GM10266 (cell line): ENCODE results near the gene OGFR.

Experiments
- DNase-seq: peaks from one replicate; pipeline ENCODE4 v3.0.0; 2012; ENCODE audit errors: extremely low spot score
- TF ChIP-seq, protein P1 (sequence below): IDR thresholded peaks from 2 replicates; pipeline ENCODE4 v1.5.1; 2012; ENCODE audit warnings: mild to moderate bottlenecking, low read depth; ENCODE audit not compliant: control insufficient read depth, insufficient read depth; ENCODE audit errors: missing control alignments

OGFR gene

DNA sequence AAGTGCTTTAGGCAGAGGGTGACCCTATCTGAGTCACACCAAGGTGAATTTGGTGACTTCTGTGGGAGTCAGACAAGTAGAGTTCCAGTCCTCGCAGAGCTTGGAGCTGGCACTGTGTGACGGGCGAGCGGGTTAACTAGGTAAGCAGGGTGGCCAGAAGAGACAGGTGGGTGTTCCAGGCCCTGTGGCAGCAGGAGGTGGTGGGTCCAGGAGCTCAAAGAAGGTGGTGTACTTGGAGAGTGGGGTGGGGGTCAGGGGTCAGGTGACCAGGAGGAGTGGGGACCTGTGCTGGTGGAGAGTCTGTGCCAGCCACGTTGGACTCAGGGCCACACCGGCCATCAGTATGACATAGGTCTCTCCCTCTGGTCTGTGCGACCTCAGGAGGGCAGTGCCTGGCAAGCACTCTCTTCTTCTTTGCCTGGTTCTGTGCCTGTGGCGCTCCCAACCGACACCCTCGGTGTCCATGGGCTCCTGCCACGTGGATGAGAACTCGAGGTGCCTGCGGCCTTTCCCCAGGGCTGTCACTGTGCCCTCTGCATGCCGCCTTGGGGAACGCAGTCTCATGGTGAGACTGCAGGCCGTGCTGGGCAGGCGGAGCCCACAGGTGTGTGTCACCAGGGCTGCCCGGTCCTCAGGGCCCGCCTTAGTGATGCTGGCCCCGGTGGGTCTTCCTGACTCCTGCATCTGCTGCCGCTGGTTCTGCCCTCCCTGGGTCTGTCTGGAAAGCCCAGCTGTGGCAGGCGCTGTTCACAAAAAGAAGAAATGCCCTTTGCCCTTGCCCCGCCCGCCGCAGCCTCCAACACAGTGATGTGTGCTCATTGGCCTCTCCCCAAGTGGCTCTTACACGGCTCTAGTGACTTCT, 6.7 kb upstream of the OGFR start:
- DNase-seq: no peak
- TF ChIP-seq, protein P1, sequence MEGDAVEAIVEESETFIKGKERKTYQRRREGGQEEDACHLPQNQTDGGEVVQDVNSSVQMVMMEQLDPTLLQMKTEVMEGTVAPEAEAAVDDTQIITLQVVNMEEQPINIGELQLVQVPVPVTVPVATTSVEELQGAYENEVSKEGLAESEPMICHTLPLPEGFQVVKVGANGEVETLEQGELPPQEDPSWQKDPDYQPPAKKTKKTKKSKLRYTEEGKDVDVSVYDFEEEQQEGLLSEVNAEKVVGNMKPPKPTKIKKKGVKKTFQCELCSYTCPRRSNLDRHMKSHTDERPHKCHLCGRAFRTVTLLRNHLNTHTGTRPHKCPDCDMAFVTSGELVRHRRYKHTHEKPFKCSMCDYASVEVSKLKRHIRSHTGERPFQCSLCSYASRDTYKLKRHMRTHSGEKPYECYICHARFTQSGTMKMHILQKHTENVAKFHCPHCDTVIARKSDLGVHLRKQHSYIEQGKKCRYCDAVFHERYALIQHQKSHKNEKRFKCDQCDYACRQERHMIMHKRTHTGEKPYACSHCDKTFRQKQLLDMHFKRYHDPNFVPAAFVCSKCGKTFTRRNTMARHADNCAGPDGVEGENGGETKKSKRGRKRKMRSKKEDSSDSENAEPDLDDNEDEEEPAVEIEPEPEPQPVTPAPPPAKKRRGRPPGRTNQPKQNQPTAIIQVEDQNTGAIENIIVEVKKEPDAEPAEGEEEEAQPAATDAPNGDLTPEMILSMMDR: no peak

GRCh38 chr20:62799036-62799435, 5.6 kb upstream of the OGFR start:
- DNase-seq: no peak
- TF ChIP-seq, protein P1: no peak

GRCh38 chr20:62799459-62799858, 5.2 kb upstream of the OGFR start:
- no peak for DNase-seq
- TF ChIP-seq, protein P1: no peak

- no peak for DNase-seq
- TF ChIP-seq, protein P1: no peak
Measured at GRCh38 chr20:62799873-62800272, 4.8 kb upstream of the OGFR start.

GRCh38 chr20:62800314-62801259, 4.0 kb upstream of the OGFR start:
- TF ChIP-seq, protein P1: no peak
- DNase-seq: no peak

DNA sequence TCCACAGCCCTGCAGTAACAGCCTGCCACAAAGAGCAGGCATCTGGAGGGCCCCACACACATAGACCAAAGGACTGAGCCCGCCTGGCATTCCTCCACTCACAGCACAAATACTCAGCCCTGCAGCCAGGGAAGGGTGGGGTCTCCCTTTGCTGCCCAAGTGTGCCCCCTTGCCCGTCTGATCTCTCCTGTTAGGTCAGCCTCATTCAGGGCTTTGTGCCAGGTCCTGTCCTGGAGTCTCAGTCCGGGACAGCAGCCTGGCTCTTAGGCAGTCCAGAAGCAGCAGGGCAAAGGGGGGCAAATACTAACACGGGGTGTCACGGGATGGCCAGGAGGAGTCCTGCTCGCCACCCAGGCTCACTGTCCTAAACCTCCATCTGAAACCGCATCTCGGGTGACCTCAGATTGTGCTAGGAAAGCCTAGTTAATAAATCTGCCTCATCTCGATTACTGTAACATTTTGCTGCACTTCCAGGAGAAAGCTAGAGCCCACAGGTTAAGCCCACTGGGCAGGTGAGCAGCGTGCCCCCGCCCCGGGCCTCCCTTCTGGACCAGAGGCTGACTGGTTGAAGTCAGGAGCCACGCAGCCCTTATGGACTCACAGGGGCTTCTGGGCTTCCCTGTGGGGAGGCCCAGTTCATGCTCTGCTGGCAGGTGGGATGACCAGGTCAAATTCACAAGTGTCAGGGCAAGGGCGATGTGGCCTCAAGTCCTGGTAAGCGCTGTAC, 3.2 kb upstream of the OGFR start:
- TF ChIP-seq, protein P1: no peak
- no peak for DNase-seq
